HG02642 (cell line): ENCODE data around the gene CCDC190.
"Not testable (repeated sequence)": the region's sequence is repeated elsewhere in the genome, so short reads cannot be mapped to it uniquely, and the experiment has no call there.

Experiments
- ATAC-seq: cut with Tn5 transposase; IDR thresholded peaks from one replicate; pipeline ENCODE4 v1.9.1; 2021; ENCODE audit warnings: mild to moderate bottlenecking; ENCODE audit not compliant: unreplicated experiment, poor library complexity

CCDC190 gene

GRCh38 chr1:162861101-162861500, at the start of gene CCDC190:
TSS of gene CCDC190 (minus strand) at chr1:162861175. CDS start at chr1:162859646, 1,529 bp downstream.
- ATAC-seq, result no peak

- ATAC-seq, result no peak
Observed at GRCh38 chr1:162910161-162910560, 49.2 kb upstream of the CCDC190 start.

GRCh38 chr1:162908780-162909179, 47.8 kb upstream of the CCDC190 start:
- ATAC-seq, result no peak

- ATAC-seq, result no peak
Observed at GRCh38 chr1:162908236-162908635, 47.3 kb upstream of the CCDC190 start.

GRCh38 chr1:162906485-162906884, 45.5 kb upstream of the CCDC190 start:
- no peak for ATAC-seq

- no peak for ATAC-seq
Observed at GRCh38 chr1:162905174-162906158, 44.5 kb upstream of the CCDC190 start.

GRCh38 chr1:162904579-162904978, 43.6 kb upstream of the CCDC190 start:
- no peak for ATAC-seq

- ATAC-seq, result no peak
Observed at GRCh38 chr1:162904023-162904422, 43.0 kb upstream of the CCDC190 start.

- no peak for ATAC-seq
Observed at GRCh38 chr1:162903246-162903645, 42.3 kb upstream of the CCDC190 start.

GRCh38 chr1:162902416-162902815, 41.4 kb upstream of the CCDC190 start:
- no peak for ATAC-seq

- ATAC-seq, result no peak
Observed at GRCh38 chr1:162901243-162901642, 40.3 kb upstream of the CCDC190 start.

GRCh38 chr1:162899422-162900146, 38.6 kb upstream of the CCDC190 start:
- ATAC-seq, result no peak

- no peak for ATAC-seq
Observed at GRCh38 chr1:162893612-162893908, 32.6 kb upstream of the CCDC190 start.

GRCh38 chr1:162892906-162893611, 32.1 kb upstream of the CCDC190 start:
- ATAC-seq, result no peak

- ATAC-seq, result no peak
Observed at GRCh38 chr1:162889989-162890388, 29.0 kb upstream of the CCDC190 start.

GRCh38 chr1:162886705-162887104, 25.7 kb upstream of the CCDC190 start:
- ATAC-seq, result no peak

- ATAC-seq, result no peak
Observed at GRCh38 chr1:162885265-162885664, 24.3 kb upstream of the CCDC190 start.

GRCh38 chr1:162884831-162885230, 23.9 kb upstream of the CCDC190 start:
- no peak for ATAC-seq

GRCh38 chr1:162882248-162882674, 21.3 kb upstream of the CCDC190 start:
- no peak for ATAC-seq

GRCh38 chr1:162881590-162881989, 20.6 kb upstream of the CCDC190 start:
- no peak for ATAC-seq

GRCh38 chr1:162880617-162881016, 19.6 kb upstream of the CCDC190 start:
- not testable (repeated sequence) for ATAC-seq
